GM23338 (cell line): Measurements from ENCODE around the gene SYMPK.

Experiments used
- CREB1 ChIP-seq: fragments of 250-450 bp; sonication (Bioruptor Pico); IDR thresholded peaks from 2 replicates; pipeline ENCODE4 v1.5.0; 2020; ENCODE audit warnings: low read depth, mild to moderate bottlenecking, moderate library complexity
- ETS1 ChIP-seq: IDR thresholded peaks from 2 replicates; pipeline ENCODE4 v1.6.1; 2016; ENCODE audit warnings: antibody characterized with exemption
- EZH2 ChIP-seq: fragments of 200-600 bp; sonication (generic); IDR thresholded peaks from one replicate; pipeline ENCODE4 v1.8.0; 2017; ENCODE audit warnings: antibody characterized with exemption, mild to moderate bottlenecking, low read depth; ENCODE audit not compliant: unreplicated experiment
- EZH2phosphoT487 ChIP-seq: fragments of 200-600 bp; sonication (generic); IDR thresholded peaks from one replicate; pipeline ENCODE4 v1.8.1; 2018; ENCODE audit warnings: antibody characterized with exemption; ENCODE audit not compliant: unreplicated experiment
- JUNB ChIP-seq: IDR thresholded peaks from one replicate; pipeline ENCODE4 v1.6.1; 2016; ENCODE audit warnings: antibody characterized with exemption; ENCODE audit not compliant: unreplicated experiment
- NANOG ChIP-seq: IDR thresholded peaks from 2 replicates; pipeline ENCODE4 v1.6.1; 2016; ENCODE audit warnings: antibody characterized with exemption, borderline replicate concordance
- POLR2AphosphoS5 ChIP-seq: IDR thresholded peaks from 2 replicates; pipeline ENCODE4 v1.6.1; 2016; ENCODE audit warnings: antibody characterized with exemption, low read depth
- ZNF114 ChIP-seq: fragments of 250-450 bp; sonication (Bioruptor Pico); IDR thresholded peaks from 2 replicates; pipeline ENCODE4 v1.5.0; 2020; ENCODE audit warnings: mild to moderate bottlenecking, moderate library complexity
- TF ChIP-seq, protein P1 (sequence below), 2 experiments: fragments of 200-600 bp in 1 of 2; sonication (generic) in 1 of 2; conservative IDR thresholded peaks; 2 replicates each; pipeline versions ENCODE4 v1.5.1 to v1.6.1; 2016 to 2017; ENCODE audit warnings: antibody characterized with exemption in 2 of 2, low read depth in 2 of 2, mild to moderate bottlenecking in 2 of 2, moderate library complexity in 1 of 2
- TF ChIP-seq, protein P2 (sequence below): IDR thresholded peaks from one replicate; pipeline ENCODE4 v1.6.1; 2018; ENCODE audit warnings: antibody characterized with exemption; ENCODE audit not compliant: unreplicated experiment

DNA sequence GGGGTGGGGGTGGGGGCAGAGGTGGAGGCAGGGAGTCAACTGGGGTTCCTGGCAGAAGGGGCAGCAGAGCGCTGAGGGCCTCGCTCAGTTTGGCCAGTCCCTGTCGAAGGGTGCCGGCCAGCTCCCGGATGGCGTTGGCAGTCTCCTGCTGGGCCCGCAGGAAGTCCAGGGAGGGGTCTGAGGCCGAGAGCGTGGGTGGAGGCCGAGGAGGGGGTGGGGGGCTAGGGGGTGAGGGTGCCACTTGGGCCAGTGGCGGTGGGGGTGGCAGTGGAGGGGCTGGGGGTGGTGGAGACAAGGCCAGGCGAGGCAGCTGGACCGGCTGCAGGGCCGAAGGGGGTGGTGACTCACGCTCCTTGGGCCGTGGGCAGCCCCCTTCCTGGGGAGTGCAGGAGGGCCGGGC lies 27.9 kb upstream of the SYMPK start:
- TF ChIP-seq NANOG: no peak
- TF ChIP-seq, protein P1, sequence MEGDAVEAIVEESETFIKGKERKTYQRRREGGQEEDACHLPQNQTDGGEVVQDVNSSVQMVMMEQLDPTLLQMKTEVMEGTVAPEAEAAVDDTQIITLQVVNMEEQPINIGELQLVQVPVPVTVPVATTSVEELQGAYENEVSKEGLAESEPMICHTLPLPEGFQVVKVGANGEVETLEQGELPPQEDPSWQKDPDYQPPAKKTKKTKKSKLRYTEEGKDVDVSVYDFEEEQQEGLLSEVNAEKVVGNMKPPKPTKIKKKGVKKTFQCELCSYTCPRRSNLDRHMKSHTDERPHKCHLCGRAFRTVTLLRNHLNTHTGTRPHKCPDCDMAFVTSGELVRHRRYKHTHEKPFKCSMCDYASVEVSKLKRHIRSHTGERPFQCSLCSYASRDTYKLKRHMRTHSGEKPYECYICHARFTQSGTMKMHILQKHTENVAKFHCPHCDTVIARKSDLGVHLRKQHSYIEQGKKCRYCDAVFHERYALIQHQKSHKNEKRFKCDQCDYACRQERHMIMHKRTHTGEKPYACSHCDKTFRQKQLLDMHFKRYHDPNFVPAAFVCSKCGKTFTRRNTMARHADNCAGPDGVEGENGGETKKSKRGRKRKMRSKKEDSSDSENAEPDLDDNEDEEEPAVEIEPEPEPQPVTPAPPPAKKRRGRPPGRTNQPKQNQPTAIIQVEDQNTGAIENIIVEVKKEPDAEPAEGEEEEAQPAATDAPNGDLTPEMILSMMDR (conservative IDR thresholded peaks at IDR 0.05; ENCODE audit: low read depth in 2 of 2): no peak
- no peak for TF ChIP-seq EZH2
- TF ChIP-seq CREB1 (CRISPR knock-in tag): no peak
- TF ChIP-seq POLR2AphosphoS5: no peak
- TF ChIP-seq EZH2phosphoT487: no peak
- TF ChIP-seq, protein P2, sequence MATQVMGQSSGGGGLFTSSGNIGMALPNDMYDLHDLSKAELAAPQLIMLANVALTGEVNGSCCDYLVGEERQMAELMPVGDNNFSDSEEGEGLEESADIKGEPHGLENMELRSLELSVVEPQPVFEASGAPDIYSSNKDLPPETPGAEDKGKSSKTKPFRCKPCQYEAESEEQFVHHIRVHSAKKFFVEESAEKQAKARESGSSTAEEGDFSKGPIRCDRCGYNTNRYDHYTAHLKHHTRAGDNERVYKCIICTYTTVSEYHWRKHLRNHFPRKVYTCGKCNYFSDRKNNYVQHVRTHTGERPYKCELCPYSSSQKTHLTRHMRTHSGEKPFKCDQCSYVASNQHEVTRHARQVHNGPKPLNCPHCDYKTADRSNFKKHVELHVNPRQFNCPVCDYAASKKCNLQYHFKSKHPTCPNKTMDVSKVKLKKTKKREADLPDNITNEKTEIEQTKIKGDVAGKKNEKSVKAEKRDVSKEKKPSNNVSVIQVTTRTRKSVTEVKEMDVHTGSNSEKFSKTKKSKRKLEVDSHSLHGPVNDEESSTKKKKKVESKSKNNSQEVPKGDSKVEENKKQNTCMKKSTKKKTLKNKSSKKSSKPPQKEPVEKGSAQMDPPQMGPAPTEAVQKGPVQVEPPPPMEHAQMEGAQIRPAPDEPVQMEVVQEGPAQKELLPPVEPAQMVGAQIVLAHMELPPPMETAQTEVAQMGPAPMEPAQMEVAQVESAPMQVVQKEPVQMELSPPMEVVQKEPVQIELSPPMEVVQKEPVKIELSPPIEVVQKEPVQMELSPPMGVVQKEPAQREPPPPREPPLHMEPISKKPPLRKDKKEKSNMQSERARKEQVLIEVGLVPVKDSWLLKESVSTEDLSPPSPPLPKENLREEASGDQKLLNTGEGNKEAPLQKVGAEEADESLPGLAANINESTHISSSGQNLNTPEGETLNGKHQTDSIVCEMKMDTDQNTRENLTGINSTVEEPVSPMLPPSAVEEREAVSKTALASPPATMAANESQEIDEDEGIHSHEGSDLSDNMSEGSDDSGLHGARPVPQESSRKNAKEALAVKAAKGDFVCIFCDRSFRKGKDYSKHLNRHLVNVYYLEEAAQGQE: no peak
- no peak for TF ChIP-seq ETS1
- TF ChIP-seq JUNB: no peak
- no peak for TF ChIP-seq ZNF114 (CRISPR knock-in tag)
